ENCODE measurements around the gene ANKRD55. TPM values are rescaled to one million over a fixed set of nuclear protein-coding genes. Genes with fewer than 3 reads are reported as not detected.

ANKRD55 gene
- total and polyA plus RNA-seq, 9 of the 15 experiments (the other 6 are each of a cell fraction or from before 2014, with no cell fraction given), result 3.4 to 10.6 (median 6.5) TPM

GRCh38 chr5:56244627-56245026 is 11.5 kb upstream of the ANKRD55 start:
- H3K9me3 ChIP-seq (replicated peaks; ENCODE audit: control insufficient read depth, insufficient read depth, low read depth, low read length), result peaks cover 6% of the 10 kb centered on the region
- no peak for DNase-seq (ENCODE audit: extremely low read depth in 1 of 4, low spot score in 3 of 4)
- H3K79me2 ChIP-seq (ENCODE audit: control insufficient read depth, insufficient read depth, low read length), result no peaks in the 10 kb centered on the region
- H3K27ac ChIP-seq (ENCODE audit: extremely low read depth, low read depth, low read length), result no peak overlapping the region
- H3K4me1 ChIP-seq (replicated peaks in 1 of 2; ENCODE audit: control insufficient read depth in 2 of 2, insufficient read depth in 2 of 2, low read length in 2 of 2), result peaks cover 0 to 12% of the 10 kb centered on the region in 2 experiments; a peak in 2 of 5 replicates
- in situ Hi-C loops (cut with MboI) (no loop called here), intact Hi-C loops (cut with micrococcal nuclease) (no loop called here)
- no peak for ATAC-seq
- H3K9ac ChIP-seq (ENCODE audit: insufficient read depth in 1 of 2, low read depth in 2 of 2, low read length in 2 of 2), result no peak overlapping the region
- H3K27me3 ChIP-seq (ENCODE audit: control insufficient read depth in 2 of 2, insufficient read depth in 2 of 2, low read length in 2 of 2), result no peaks in the 10 kb centered on the region
- H3K9me1 ChIP-seq (ENCODE audit: control insufficient read depth, insufficient read depth, low read length), result no peaks in the 10 kb centered on the region
- no peaks in the 10 kb centered on the region for H3K36me3 ChIP-seq (ENCODE audit: control insufficient read depth, insufficient read depth, low read length)
- no peaks in the 10 kb centered on the region for H4K20me1 ChIP-seq (replicated peaks; ENCODE audit: control insufficient read depth, insufficient read depth, low read length)
- H3K4me2 ChIP-seq (ENCODE audit: insufficient read depth, low read length), result no peak overlapping the region
- no TSS peak for BruUV-seq (replicated peaks)
- no peak for FAIRE-seq
- no peak overlapping the region for H2AFZ ChIP-seq (ENCODE audit: low read depth, low read length)
- ChIA-PET CTCF (ENCODE audit: low intra/inter-chr PET ratio) (no interaction called here), POLR2A (interaction anchor here (0.7 kb wide), 1 partner anchor 49 kb away, joined by 3 read pairs; no protein-coding TSS in a partner anchor)
- no peak overlapping the region for H3K4me3 ChIP-seq
- TF ChIP-seq NFIC (IDR thresholded peaks at IDR 0.05) (peak; percentile 79), ZKSCAN3 (CRISPR knock-in tag; IDR thresholded peaks at IDR 0.05) (no peak), ZBED1 (IDR thresholded peaks at IDR 0.05) (no peak), GTF2A2 (tag; IDR thresholded peaks at IDR 0.05) (no peak), PKNOX1 (IDR thresholded peaks at IDR 0.05) (0 out of 2 replicates have a peak, but pooled peaks have one; percentile 15), ZBTB9 (CRISPR knock-in tag; IDR thresholded peaks at IDR 0.05) (no peak), TAF9B (IDR thresholded peaks at IDR 0.05; ENCODE audit: partially characterized antibody) (no peak), SIN3A (IDR thresholded peaks at IDR 0.05; ENCODE audit: borderline replicate concordance in 2 of 2, control insufficient read depth in 1 of 2, low read depth in 2 of 2, low read length in 2 of 2) (no peak), FOXJ2 (tag; IDR thresholded peaks at IDR 0.05) (no peak), BRD9 (IDR thresholded peaks at IDR 0.05; ENCODE audit: low read depth, partially characterized antibody) (no peak), WHSC1 (IDR thresholded peaks at IDR 0.05; ENCODE audit: low read length) (no peak), ATF7 (IDR thresholded peaks at IDR 0.05) (peak; percentile 57; the same call in 1 of the 2 replicates), KLF10 (CRISPR knock-in tag; IDR thresholded peaks at IDR 0.05) (no peak), JUND (IDR thresholded peaks at IDR 0.05; ENCODE audit: borderline replicate concordance, low read depth, low read length) (peak; percentile 7; the same call in 1 of the 2 replicates), JUND (tag; IDR thresholded peaks at IDR 0.05; ENCODE audit: borderline replicate concordance, low read depth, low read length) (0 out of 3 replicates have a peak, but pooled peaks have one; percentile 20)
- TF ChIP-seq, protein P1, sequence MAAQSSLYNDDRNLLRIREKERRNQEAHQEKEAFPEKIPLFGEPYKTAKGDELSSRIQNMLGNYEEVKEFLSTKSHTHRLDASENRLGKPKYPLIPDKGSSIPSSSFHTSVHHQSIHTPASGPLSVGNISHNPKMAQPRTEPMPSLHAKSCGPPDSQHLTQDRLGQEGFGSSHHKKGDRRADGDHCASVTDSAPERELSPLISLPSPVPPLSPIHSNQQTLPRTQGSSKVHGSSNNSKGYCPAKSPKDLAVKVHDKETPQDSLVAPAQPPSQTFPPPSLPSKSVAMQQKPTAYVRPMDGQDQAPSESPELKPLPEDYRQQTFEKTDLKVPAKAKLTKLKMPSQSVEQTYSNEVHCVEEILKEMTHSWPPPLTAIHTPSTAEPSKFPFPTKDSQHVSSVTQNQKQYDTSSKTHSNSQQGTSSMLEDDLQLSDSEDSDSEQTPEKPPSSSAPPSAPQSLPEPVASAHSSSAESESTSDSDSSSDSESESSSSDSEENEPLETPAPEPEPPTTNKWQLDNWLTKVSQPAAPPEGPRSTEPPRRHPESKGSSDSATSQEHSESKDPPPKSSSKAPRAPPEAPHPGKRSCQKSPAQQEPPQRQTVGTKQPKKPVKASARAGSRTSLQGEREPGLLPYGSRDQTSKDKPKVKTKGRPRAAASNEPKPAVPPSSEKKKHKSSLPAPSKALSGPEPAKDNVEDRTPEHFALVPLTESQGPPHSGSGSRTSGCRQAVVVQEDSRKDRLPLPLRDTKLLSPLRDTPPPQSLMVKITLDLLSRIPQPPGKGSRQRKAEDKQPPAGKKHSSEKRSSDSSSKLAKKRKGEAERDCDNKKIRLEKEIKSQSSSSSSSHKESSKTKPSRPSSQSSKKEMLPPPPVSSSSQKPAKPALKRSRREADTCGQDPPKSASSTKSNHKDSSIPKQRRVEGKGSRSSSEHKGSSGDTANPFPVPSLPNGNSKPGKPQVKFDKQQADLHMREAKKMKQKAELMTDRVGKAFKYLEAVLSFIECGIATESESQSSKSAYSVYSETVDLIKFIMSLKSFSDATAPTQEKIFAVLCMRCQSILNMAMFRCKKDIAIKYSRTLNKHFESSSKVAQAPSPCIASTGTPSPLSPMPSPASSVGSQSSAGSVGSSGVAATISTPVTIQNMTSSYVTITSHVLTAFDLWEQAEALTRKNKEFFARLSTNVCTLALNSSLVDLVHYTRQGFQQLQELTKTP (IDR thresholded peaks at IDR 0.05; ENCODE audit: low read depth in 1 of 2, partially characterized antibody in 2 of 2), result no peak
- TF ChIP-seq, protein P2, sequence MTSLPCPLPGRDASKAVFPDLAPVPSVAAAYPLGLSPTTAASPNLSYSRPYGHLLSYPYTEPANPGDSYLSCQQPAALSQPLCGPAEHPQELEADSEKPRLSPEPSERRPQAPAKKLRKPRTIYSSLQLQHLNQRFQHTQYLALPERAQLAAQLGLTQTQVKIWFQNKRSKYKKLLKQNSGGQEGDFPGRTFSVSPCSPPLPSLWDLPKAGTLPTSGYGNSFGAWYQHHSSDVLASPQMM (CRISPR knock-in tag; IDR thresholded peaks at IDR 0.05), result no peak

All from K562 (cell line).